ENCODE results near the gene NOVA2.

GRCh38 chr19:46019270-46019669 lies 45.6 kb upstream of the NOVA2 start:
- TF ChIP-seq, protein P1, sequence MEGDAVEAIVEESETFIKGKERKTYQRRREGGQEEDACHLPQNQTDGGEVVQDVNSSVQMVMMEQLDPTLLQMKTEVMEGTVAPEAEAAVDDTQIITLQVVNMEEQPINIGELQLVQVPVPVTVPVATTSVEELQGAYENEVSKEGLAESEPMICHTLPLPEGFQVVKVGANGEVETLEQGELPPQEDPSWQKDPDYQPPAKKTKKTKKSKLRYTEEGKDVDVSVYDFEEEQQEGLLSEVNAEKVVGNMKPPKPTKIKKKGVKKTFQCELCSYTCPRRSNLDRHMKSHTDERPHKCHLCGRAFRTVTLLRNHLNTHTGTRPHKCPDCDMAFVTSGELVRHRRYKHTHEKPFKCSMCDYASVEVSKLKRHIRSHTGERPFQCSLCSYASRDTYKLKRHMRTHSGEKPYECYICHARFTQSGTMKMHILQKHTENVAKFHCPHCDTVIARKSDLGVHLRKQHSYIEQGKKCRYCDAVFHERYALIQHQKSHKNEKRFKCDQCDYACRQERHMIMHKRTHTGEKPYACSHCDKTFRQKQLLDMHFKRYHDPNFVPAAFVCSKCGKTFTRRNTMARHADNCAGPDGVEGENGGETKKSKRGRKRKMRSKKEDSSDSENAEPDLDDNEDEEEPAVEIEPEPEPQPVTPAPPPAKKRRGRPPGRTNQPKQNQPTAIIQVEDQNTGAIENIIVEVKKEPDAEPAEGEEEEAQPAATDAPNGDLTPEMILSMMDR (IDR thresholded peaks at IDR 0.05), result no peak
- TF ChIP-seq EZH2 (IDR thresholded peaks at IDR 0.05; ENCODE audit: borderline replicate concordance, insufficient read depth, low read depth, low read length, poor library complexity, severe bottlenecking), result no peak

Measured in B cell (primary cell).